ENCODE data around the gene TRDMT1. TPM values are rescaled to one million over a fixed set of nuclear protein-coding genes. Genes with fewer than 3 reads are reported as not detected.

The TRDMT1 gene
- total RNA-seq, 1 donor from 2014 or later = 14.3 TPM

- no peak for TF ChIP-seq CTCF (IDR thresholded peaks at IDR 0.05; ENCODE audit: unreplicated experiment)
- H3K4me3 Mint-ChIP-seq (ENCODE audit: low read depth) = no peak overlapping the region
These were observed 44.4 kb downstream of the TRDMT1 start for GRCh38 chr10:17157024-17157423.

DNA sequence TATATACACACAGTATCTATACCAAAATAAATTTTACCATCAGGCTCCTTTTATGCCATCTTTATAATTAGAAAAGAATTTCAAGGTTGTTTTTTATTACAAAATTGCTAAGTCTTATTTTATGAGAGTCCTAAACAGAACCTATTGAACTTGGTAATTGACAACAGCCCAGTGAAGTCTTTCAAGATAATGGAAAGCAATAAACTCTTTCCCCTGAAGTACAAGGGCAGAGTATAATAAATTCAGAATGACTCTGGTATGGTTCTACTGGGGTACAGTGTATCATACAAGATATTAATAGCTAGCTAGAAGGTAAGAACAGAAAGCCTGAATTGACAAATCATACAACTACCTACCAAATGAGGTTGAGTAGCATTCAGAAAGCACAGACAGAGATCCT lies 45.6 kb downstream of the TRDMT1 start:
- no peak for DNase-seq (ENCODE audit: low spot score, unreplicated experiment)

More at GRCh38 chr10:17157024-17157423, 44.4 kb downstream of the TRDMT1 start:
- Mint-ChIP-seq H3K4me1 (ENCODE audit: low read depth) (peaks cover 8% of the 10 kb centered on the region), H3K9me3 (ENCODE audit: low read depth) (no peaks in the 10 kb centered on the region), H3K27me3 (no peaks in the 10 kb centered on the region), H3K36me3 (ENCODE audit: insufficient read depth) (no peaks in the 10 kb centered on the region), H3K27ac (no peak overlapping the region)
- DNase-seq (ENCODE audit: low spot score, unreplicated experiment) = no peak

GRCh38 chr10:17154116-17154515 lies 47.4 kb downstream of the TRDMT1 start:
- Mint-ChIP-seq H3K9me3 (ENCODE audit: low read depth) (no peaks in the 10 kb centered on the region), H3K4me3 (ENCODE audit: low read depth) (no peak overlapping the region), H3K27ac (no peak overlapping the region), H3K36me3 (ENCODE audit: insufficient read depth) (no peaks in the 10 kb centered on the region), H3K27me3 (no peaks in the 10 kb centered on the region), H3K4me1 (ENCODE audit: low read depth) (peaks cover 20% of the 10 kb centered on the region)
- TF ChIP-seq CTCF (IDR thresholded peaks at IDR 0.05; ENCODE audit: unreplicated experiment) = no peak
- DNase-seq (ENCODE audit: low spot score, unreplicated experiment) = no peak

More for the DNA sequence above, 45.6 kb downstream of the TRDMT1 start:
- no peaks in the 10 kb centered on the region for H3K9me3 Mint-ChIP-seq (ENCODE audit: low read depth)
- H3K36me3 Mint-ChIP-seq (ENCODE audit: insufficient read depth) = no peaks in the 10 kb centered on the region
- H3K4me3 Mint-ChIP-seq (ENCODE audit: low read depth) = no peak overlapping the region
- no peak overlapping the region for H3K27ac Mint-ChIP-seq
- H3K4me1 Mint-ChIP-seq (ENCODE audit: low read depth) = peaks cover 15% of the 10 kb centered on the region
- no peaks in the 10 kb centered on the region for H3K27me3 Mint-ChIP-seq
- no peak for TF ChIP-seq CTCF (IDR thresholded peaks at IDR 0.05; ENCODE audit: unreplicated experiment)

DNA sequence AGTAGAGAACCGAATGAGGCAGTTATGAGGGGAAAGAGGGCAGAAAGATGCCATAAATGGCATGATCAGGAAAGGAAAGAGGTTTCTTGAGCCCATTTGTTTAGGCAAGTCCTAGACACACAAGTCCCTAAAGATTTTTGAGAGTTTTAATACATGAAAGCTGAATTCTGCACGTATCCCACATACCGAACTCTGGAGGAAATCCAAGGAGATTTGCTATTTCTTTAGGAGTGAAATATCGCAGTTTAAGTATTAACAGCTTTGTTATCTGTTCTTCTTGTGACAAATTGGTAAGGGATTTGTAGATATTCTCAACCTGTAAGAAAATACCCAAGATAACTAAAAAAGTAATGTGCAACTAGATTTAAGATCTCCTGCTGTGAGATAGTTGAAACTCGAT lies 48.2 kb downstream of the TRDMT1 start:
- no peak overlapping the region for H3K27ac Mint-ChIP-seq
- H3K36me3 Mint-ChIP-seq (ENCODE audit: insufficient read depth) = no peaks in the 10 kb centered on the region
- no peaks in the 10 kb centered on the region for H3K9me3 Mint-ChIP-seq (ENCODE audit: low read depth)
- TF ChIP-seq CTCF (IDR thresholded peaks at IDR 0.05; ENCODE audit: unreplicated experiment) = no peak
- H3K4me3 Mint-ChIP-seq (ENCODE audit: low read depth) = no peak overlapping the region
- peaks cover 20% of the 10 kb centered on the region for H3K4me1 Mint-ChIP-seq (ENCODE audit: low read depth)
- H3K27me3 Mint-ChIP-seq = no peaks in the 10 kb centered on the region
- no peak for DNase-seq (ENCODE audit: low spot score, unreplicated experiment)

DNA sequence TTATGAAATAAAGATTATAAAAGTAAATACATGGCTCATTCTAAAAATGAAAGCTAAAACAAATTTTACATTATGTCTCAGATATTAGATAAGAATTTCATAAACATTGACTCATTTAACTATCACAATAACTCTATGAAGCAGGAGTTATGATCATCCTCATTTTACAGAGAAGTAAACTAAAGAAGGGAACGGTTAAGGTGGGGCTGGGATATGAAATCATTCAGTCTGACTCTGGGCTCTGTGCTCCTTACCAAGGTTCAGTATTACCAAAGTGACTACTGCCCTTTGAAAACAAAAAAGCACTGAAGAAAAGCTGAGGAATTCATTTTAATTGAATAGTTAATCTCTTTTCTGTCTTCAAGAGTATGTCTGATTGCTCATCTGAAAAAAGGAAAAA lies 49.8 kb downstream of the TRDMT1 start:
- Mint-ChIP-seq H3K4me3 (ENCODE audit: low read depth) (no peak overlapping the region), H3K27ac (peak overlapping the region; percentile 42), H3K27me3 (no peaks in the 10 kb centered on the region), H3K9me3 (ENCODE audit: low read depth) (no peaks in the 10 kb centered on the region), H3K4me1 (ENCODE audit: low read depth) (peaks cover 23% of the 10 kb centered on the region), H3K36me3 (ENCODE audit: insufficient read depth) (peaks cover 4% of the 10 kb centered on the region)
- no peak for DNase-seq (ENCODE audit: low spot score, unreplicated experiment)
- TF ChIP-seq CTCF (IDR thresholded peaks at IDR 0.05; ENCODE audit: unreplicated experiment) = no peak

All from progenitor cell of endocrine pancreas (in vitro differentiated cells).